Epithelial cell of esophagus (primary cell): Measurements from ENCODE around the gene GCLC.
"Not testable (repeated sequence)": the region's sequence is repeated elsewhere in the genome, so short reads cannot be mapped to it uniquely, and the experiment has no call there.

ENCODE experiments used
- DNase-seq: peaks from one replicate; pipeline ENCODE4 v3.0.0; 2010; ENCODE audit warnings: low read depth
- H3K4me3 ChIP-seq: 2 replicates; pipeline ENCODE4 v1.5.1; 2011; ENCODE audit warnings: mild to moderate bottlenecking, low read length, control low read depth
- TF ChIP-seq, protein P1 (sequence below): IDR thresholded peaks from 2 replicates; pipeline ENCODE4 v1.5.1; 2011; ENCODE audit warnings: low read depth, mild to moderate bottlenecking, low read length, control low read depth, inconsistent platforms; ENCODE audit not compliant: insufficient read depth; ENCODE audit errors: missing control alignments

GCLC gene

DNA sequence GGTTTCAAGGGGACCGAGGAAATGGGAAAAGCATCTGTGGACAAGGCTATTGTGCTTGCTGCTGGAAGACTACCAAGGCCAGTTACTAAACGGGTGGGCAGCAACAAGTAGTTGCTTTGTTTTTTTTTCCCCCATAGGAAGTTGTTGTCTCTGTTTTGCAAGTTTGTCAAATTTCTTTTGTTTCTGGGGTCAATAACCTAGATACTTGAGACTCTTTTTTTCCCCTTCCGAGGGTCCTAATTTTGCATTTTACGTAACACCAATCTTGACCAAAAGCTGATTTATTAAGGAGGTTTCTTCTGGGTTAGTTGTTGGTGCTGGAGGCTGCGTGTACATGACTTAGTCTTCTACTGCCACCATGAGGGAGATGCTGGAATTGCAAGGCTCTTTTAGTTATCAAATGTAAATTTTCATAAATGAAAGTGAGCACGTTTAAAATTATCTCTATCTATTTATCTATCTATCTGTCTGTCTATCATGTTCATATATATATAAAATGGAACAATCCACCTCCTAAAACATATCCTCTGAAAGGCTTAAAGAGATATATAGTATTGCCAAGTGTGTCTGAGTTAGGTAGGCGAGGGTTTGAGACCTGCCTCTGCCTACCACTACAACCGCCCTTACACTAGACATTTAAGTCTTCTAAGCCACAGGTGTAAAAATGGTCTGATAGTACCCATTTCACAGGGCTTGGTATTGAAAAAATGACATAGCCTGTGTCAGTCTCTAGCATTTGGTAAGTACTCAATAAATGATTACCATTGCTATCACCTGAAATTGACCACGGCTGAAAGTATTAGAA is 60.2 kb downstream of the GCLC start:
- DNase-seq: peak; percentile 73
- TF ChIP-seq, protein P1, sequence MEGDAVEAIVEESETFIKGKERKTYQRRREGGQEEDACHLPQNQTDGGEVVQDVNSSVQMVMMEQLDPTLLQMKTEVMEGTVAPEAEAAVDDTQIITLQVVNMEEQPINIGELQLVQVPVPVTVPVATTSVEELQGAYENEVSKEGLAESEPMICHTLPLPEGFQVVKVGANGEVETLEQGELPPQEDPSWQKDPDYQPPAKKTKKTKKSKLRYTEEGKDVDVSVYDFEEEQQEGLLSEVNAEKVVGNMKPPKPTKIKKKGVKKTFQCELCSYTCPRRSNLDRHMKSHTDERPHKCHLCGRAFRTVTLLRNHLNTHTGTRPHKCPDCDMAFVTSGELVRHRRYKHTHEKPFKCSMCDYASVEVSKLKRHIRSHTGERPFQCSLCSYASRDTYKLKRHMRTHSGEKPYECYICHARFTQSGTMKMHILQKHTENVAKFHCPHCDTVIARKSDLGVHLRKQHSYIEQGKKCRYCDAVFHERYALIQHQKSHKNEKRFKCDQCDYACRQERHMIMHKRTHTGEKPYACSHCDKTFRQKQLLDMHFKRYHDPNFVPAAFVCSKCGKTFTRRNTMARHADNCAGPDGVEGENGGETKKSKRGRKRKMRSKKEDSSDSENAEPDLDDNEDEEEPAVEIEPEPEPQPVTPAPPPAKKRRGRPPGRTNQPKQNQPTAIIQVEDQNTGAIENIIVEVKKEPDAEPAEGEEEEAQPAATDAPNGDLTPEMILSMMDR: peak; percentile 94
- no peak overlapping the region for H3K4me3 ChIP-seq

DNA sequence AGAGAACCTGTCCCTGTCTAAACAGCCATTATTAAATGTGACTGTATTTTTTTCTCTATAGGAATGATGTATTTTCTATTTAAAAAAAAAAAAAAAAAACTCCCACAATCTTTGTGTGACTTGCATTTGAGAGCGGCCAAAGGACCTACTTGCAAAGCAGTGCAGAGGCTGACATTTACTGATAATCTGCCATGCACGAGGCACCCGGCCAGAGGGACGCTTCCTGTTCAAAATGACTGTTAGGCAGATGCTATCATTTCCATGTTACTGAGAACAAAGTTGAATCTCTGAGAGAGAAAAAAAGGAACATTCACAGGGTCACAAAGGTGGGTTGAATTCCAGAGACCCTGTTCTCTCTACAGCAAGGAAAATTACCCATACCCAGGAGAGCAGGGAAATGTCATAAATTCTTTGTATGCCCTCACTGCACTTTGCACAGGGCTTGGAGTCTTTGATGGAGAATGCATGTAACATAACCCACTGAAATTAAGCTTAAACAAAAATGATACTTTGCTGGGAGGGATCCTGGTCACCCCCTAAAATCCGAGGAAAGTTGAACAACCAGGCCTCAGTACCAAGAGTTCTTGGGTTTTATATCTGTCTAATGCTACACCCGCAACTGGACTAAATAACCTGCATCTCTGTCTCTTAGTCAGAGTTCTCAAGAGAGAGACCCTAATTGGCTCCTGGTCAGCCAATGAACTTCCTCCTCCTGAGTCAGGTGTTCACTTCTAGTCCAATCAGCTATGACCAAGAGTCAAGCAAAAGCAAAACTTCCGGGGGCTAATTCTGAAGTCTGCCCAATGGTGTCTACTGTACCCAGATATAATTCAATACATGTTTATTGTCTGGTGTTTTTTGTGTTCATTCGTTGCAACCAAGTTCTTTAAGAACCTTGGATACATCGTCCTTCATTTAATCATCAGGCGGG is 61.2 kb downstream of the GCLC start:
- no peak for DNase-seq
- H3K4me3 ChIP-seq: no peak overlapping the region
- TF ChIP-seq, protein P1: no peak

DNA sequence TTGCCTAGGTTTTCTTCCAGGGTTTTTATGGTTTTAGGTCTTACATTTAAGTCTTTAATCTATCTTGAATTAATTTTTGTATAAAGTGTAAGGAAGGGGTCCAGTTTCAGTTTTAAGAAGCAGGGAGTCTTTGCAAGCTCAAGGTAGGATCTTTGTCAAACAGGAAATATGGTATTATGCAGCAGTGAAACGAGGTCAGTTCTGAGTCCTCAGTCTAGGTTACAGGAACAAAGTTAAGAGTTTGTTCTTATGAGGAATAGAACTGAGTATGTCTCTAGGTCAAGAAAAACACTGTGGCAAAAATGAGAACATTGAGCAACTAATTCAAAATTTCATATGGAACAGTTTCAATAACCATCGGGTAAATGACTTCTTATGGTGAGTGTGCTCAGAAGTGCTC is 63.6 kb downstream of the GCLC start:
- DNase-seq: no peak
- TF ChIP-seq, protein P1: no peak
- H3K4me3 ChIP-seq: no peak overlapping the region

DNA sequence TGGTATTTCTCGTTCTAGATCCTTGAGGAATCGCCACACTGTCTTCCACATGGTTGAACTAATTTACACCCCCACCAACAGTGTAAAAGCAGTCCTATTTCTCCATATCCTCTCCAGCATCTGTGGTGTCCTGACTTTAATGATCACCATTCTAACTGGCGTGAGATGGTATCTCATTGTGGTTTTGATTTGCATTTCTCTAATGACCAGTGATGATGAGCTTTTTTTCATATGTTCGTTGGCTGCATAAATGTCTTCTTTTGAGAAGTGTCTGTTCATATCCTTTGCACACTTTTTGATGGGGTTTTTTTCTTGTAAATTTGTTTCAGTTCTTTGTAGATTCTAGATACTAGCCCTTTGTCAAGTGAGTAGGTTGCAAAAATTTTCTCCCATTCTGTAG is 64.1 kb downstream of the GCLC start:
- not testable (repeated sequence) for DNase-seq, H3K4me3 ChIP-seq

DNA sequence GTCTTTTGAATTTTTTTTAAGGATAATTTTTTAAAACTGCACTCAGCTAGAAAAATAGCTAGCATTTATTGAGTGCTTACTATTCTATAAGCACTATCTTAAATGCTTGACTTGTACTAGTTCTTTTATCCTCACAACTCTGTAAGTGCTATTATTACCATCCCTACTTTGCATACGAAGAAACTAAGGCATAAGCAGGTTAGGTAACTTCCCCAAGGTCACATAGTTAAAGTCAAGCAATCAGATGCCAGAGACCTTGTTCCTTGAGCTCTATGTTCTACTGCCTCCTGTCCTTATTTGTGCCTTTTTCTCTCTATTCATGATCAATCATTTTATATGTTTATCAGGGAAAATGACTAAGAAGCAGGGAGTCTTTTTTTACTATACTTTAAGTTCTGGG is 65.0 kb downstream of the GCLC start:
- H3K4me3 ChIP-seq: no peak overlapping the region
- DNase-seq: no peak
- TF ChIP-seq, protein P1: no peak

DNA sequence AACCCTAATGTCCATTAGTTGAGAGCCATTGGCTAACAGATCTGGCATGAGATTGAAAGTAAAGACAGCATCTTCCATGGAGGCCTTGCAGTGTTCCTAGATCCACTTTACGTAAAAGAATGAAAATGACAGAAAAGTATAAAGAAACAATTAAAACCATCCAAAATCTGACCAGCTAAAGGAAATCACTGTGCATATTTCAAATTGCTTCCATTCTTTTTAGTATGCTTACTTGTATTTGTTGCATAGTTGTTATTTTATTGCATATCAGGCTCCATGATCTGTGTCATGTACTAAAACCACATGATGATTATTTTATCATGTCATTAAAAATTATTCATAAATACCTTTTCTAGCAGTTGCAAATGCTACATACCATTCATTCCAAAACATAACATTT is 67.9 kb downstream of the GCLC start:
- no peak for DNase-seq
- TF ChIP-seq, protein P1: no peak
- no peak overlapping the region for H3K4me3 ChIP-seq

DNA sequence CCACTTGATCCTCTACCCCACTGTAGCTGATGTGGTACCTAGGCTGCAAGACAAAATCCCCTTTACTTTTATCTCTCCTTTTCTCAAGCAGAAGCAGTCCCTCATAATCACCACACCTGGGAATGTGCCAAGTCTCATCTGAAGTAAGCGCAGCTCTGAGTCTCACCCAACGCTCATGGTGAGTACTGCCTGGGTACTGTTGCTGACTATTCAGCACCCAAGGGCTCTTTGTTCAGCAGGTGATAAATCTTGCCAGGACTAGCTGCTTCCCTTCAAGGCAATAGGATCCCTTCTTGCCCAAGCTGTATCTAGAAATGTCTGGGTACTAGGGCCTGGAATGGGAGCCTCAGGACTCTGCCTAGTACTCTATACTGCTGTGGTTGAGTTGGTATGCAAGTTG is 70.9 kb downstream of the GCLC start:
- TF ChIP-seq, protein P1: no peak
- DNase-seq: peak; percentile 59

More for the DNA sequence above, 70.9 kb downstream of the GCLC start:
- H3K4me3 ChIP-seq: no peak overlapping the region
